ENCODE data around the gene ETS2. TPM values are rescaled to one million over a fixed set of nuclear protein-coding genes. Genes with fewer than 3 reads are reported as not detected.

Gene ETS2
- polyA plus RNA-seq, 2 donors = 33.6 to 53.3 TPM

- Histone ChIP-seq H3K27me3 (ENCODE audit: control insufficient read depth in 1 of 2, insufficient read depth in 2 of 2, low read length in 2 of 2) (no peaks in the 10 kb centered on the region), H3K4me3 (ENCODE audit: low read depth in 1 of 2, low read length in 2 of 2) (peak overlapping the region; percentile 75 to 93), H3K9me3 (ENCODE audit: control insufficient read depth in 2 of 2, insufficient read depth in 1 of 2, low read depth in 1 of 2, low read length in 1 of 2) (no peaks in the 10 kb centered on the region), H3K36me3 (ENCODE audit: control insufficient read depth in 2 of 2, insufficient read depth in 2 of 2, low read length in 1 of 2) (peaks cover 0 to 5% of the 10 kb centered on the region in 2 donors), H3K27ac (ENCODE audit: low read depth in 2 of 2, low read length in 1 of 2) (peak overlapping the region; percentile 75 to 97), H3K4me1 (ENCODE audit: control insufficient read depth in 2 of 2, insufficient read depth in 2 of 2, low read length in 1 of 2) (peaks cover 0 to 2% of the 10 kb centered on the region in 2 donors)
- 5 to 12% methylated on average over 9 of the region's 9 CpGs for WGBS, 2 donors
These were observed 1.2 kb downstream of the ETS2 start for GRCh38 chr21:38806942-38807284.

- Histone ChIP-seq H3K27me3 (ENCODE audit: control insufficient read depth in 1 of 2, insufficient read depth in 2 of 2, low read length in 2 of 2) (no peaks in the 10 kb centered on the region), H3K4me3 (ENCODE audit: low read depth in 1 of 2, low read length in 2 of 2) (peak overlapping the region; percentile 43 to 75), H3K9me3 (ENCODE audit: control insufficient read depth in 2 of 2, insufficient read depth in 1 of 2, low read depth in 1 of 2, low read length in 1 of 2) (no peaks in the 10 kb centered on the region), H3K27ac (ENCODE audit: low read depth in 2 of 2, low read length in 1 of 2) (peak overlapping the region; percentile 74 to 88), H3K36me3 (ENCODE audit: control insufficient read depth in 2 of 2, insufficient read depth in 2 of 2, low read length in 1 of 2) (peaks cover 0 to 5% of the 10 kb centered on the region in 2 donors), H3K4me1 (ENCODE audit: control insufficient read depth in 2 of 2, insufficient read depth in 2 of 2, low read length in 1 of 2) (no peaks in the 10 kb centered on the region)
- WGBS, 2 donors = 11 to 29% methylated on average over 2 of the region's 2 CpGs
These were observed 1.7 kb downstream of the ETS2 start for GRCh38 chr21:38807441-38807871.

GRCh38 chr21:38807986-38808385 is 2.3 kb downstream of the ETS2 start:
- Histone ChIP-seq H3K4me3 (ENCODE audit: low read depth in 1 of 2, low read length in 2 of 2) (peak overlapping the region; percentile 43 to 75), H3K36me3 (ENCODE audit: control insufficient read depth in 2 of 2, insufficient read depth in 2 of 2, low read length in 1 of 2) (peaks cover 1 to 5% of the 10 kb centered on the region in 2 donors), H3K27ac (ENCODE audit: low read depth in 2 of 2, low read length in 1 of 2) (peak overlapping the region; percentile 74 to 88), H3K27me3 (ENCODE audit: control insufficient read depth in 1 of 2, insufficient read depth in 2 of 2, low read length in 2 of 2) (no peaks in the 10 kb centered on the region), H3K4me1 (ENCODE audit: control insufficient read depth in 2 of 2, insufficient read depth in 2 of 2, low read length in 1 of 2) (no peaks in the 10 kb centered on the region), H3K9me3 (ENCODE audit: control insufficient read depth in 2 of 2, insufficient read depth in 1 of 2, low read depth in 1 of 2, low read length in 1 of 2) (no peaks in the 10 kb centered on the region)
- WGBS, 2 donors = 35 to 38% methylated on average over 5 of the region's 5 CpGs

- Histone ChIP-seq H3K27me3 (ENCODE audit: control insufficient read depth in 1 of 2, insufficient read depth in 2 of 2, low read length in 2 of 2) (no peaks in the 10 kb centered on the region), H3K36me3 (ENCODE audit: control insufficient read depth in 2 of 2, insufficient read depth in 2 of 2, low read length in 1 of 2) (peaks cover 11% of the 10 kb centered on the region in 2 donors), H3K4me1 (ENCODE audit: control insufficient read depth in 2 of 2, insufficient read depth in 2 of 2, low read length in 1 of 2) (no peaks in the 10 kb centered on the region), H3K9me3 (ENCODE audit: control insufficient read depth in 2 of 2, insufficient read depth in 1 of 2, low read depth in 1 of 2, low read length in 1 of 2) (no peaks in the 10 kb centered on the region), H3K27ac (ENCODE audit: low read depth in 2 of 2, low read length in 1 of 2) (peak overlapping the region; percentile 68 to 75), H3K4me3 (ENCODE audit: low read depth in 1 of 2, low read length in 2 of 2) (peak overlapping the region in 1 of 2 donors; percentile 75)
- 59 to 70% methylated on average over 2 of the region's 2 CpGs for WGBS, 2 donors
These were observed 3.6 kb downstream of the ETS2 start for GRCh38 chr21:38809198-38809878.

GRCh38 chr21:38810034-38810825 is 4.5 kb downstream of the ETS2 start:
- H3K27ac ChIP-seq (ENCODE audit: low read depth in 2 of 2, low read length in 1 of 2) = peak overlapping the region; percentile 68 to 86
- 70% methylated on average over 8 of the region's 8 CpGs for WGBS, 2 donors
- H3K36me3 ChIP-seq (ENCODE audit: control insufficient read depth in 2 of 2, insufficient read depth in 2 of 2, low read length in 1 of 2) = peaks cover 17 to 19% of the 10 kb centered on the region in 2 donors
- H3K9me3 ChIP-seq (ENCODE audit: control insufficient read depth in 2 of 2, insufficient read depth in 1 of 2, low read depth in 1 of 2, low read length in 1 of 2) = no peaks in the 10 kb centered on the region
- no peaks in the 10 kb centered on the region for H3K27me3 ChIP-seq (ENCODE audit: control insufficient read depth in 1 of 2, insufficient read depth in 2 of 2, low read length in 2 of 2)
- H3K4me1 ChIP-seq (ENCODE audit: control insufficient read depth in 2 of 2, insufficient read depth in 2 of 2, low read length in 1 of 2) = no peaks in the 10 kb centered on the region
- H3K4me3 ChIP-seq (ENCODE audit: low read depth in 1 of 2, low read length in 2 of 2) = peak overlapping the region in 1 of 2 donors; percentile 5

GRCh38 chr21:38810826-38811164 is 5.1 kb downstream of the ETS2 start:
- no peaks in the 10 kb centered on the region for H3K27me3 ChIP-seq (ENCODE audit: control insufficient read depth in 1 of 2, insufficient read depth in 2 of 2, low read length in 2 of 2)
- WGBS, 2 donors = 28 to 43% methylated on average over 5 of the region's 5 CpGs
- H3K4me1 ChIP-seq (ENCODE audit: control insufficient read depth in 2 of 2, insufficient read depth in 2 of 2, low read length in 1 of 2) = no peaks in the 10 kb centered on the region
- H3K9me3 ChIP-seq (ENCODE audit: control insufficient read depth in 2 of 2, insufficient read depth in 1 of 2, low read depth in 1 of 2, low read length in 1 of 2) = no peaks in the 10 kb centered on the region
- H3K36me3 ChIP-seq (ENCODE audit: control insufficient read depth in 2 of 2, insufficient read depth in 2 of 2, low read length in 1 of 2) = peaks cover 17 to 19% of the 10 kb centered on the region in 2 donors
- no peak overlapping the region for H3K4me3 ChIP-seq (ENCODE audit: low read depth in 1 of 2, low read length in 2 of 2)
- H3K27ac ChIP-seq (ENCODE audit: low read depth in 2 of 2, low read length in 1 of 2) = peak overlapping the region; percentile 57 to 68

- Histone ChIP-seq H3K27me3 (ENCODE audit: control insufficient read depth in 1 of 2, insufficient read depth in 2 of 2, low read length in 2 of 2) (no peaks in the 10 kb centered on the region), H3K4me3 (ENCODE audit: low read depth in 1 of 2, low read length in 2 of 2) (no peak overlapping the region), H3K27ac (ENCODE audit: low read depth in 2 of 2, low read length in 1 of 2) (peak overlapping the region; percentile 17 to 68), H3K4me1 (ENCODE audit: control insufficient read depth in 2 of 2, insufficient read depth in 2 of 2, low read length in 1 of 2) (no peaks in the 10 kb centered on the region), H3K36me3 (ENCODE audit: control insufficient read depth in 2 of 2, insufficient read depth in 2 of 2, low read length in 1 of 2) (peaks cover 20 to 21% of the 10 kb centered on the region in 2 donors), H3K9me3 (ENCODE audit: control insufficient read depth in 2 of 2, insufficient read depth in 1 of 2, low read depth in 1 of 2, low read length in 1 of 2) (no peaks in the 10 kb centered on the region)
- WGBS, 2 donors = 30 to 46% methylated on average over 8 of the region's 8 CpGs
These were observed 5.5 kb downstream of the ETS2 start for GRCh38 chr21:38811257-38811656.

GRCh38 chr21:38813143-38813542 is 7.4 kb downstream of the ETS2 start:
- peaks cover 25 to 32% of the 10 kb centered on the region in 2 donors for H3K36me3 ChIP-seq (ENCODE audit: control insufficient read depth in 2 of 2, insufficient read depth in 2 of 2, low read length in 1 of 2)
- H3K4me3 ChIP-seq (ENCODE audit: low read depth in 1 of 2, low read length in 2 of 2) = no peak overlapping the region
- peaks cover 0 to 1% of the 10 kb centered on the region in 2 donors for H3K4me1 ChIP-seq (ENCODE audit: control insufficient read depth in 2 of 2, insufficient read depth in 2 of 2, low read length in 1 of 2)
- no peaks in the 10 kb centered on the region for H3K27me3 ChIP-seq (ENCODE audit: control insufficient read depth in 1 of 2, insufficient read depth in 2 of 2, low read length in 2 of 2)
- H3K27ac ChIP-seq (ENCODE audit: low read depth in 2 of 2, low read length in 1 of 2) = peak overlapping the region; percentile 10 to 70
- 65 to 82% methylated on average over 2 of the region's 2 CpGs for WGBS, 2 donors
- no peaks in the 10 kb centered on the region for H3K9me3 ChIP-seq (ENCODE audit: control insufficient read depth in 2 of 2, insufficient read depth in 1 of 2, low read depth in 1 of 2, low read length in 1 of 2)

- 62 to 68% methylated on average over 8 of the region's 8 CpGs for WGBS, 2 donors
- Histone ChIP-seq H3K9me3 (ENCODE audit: control insufficient read depth in 2 of 2, insufficient read depth in 1 of 2, low read depth in 1 of 2, low read length in 1 of 2) (no peaks in the 10 kb centered on the region), H3K27ac (ENCODE audit: low read depth in 2 of 2, low read length in 1 of 2) (no peak overlapping the region), H3K4me1 (ENCODE audit: control insufficient read depth in 2 of 2, insufficient read depth in 2 of 2, low read length in 1 of 2) (peaks cover 0 to 4% of the 10 kb centered on the region in 2 donors), H3K27me3 (ENCODE audit: control insufficient read depth in 1 of 2, insufficient read depth in 2 of 2, low read length in 2 of 2) (no peaks in the 10 kb centered on the region), H3K4me3 (ENCODE audit: low read depth in 1 of 2, low read length in 2 of 2) (no peak overlapping the region), H3K36me3 (ENCODE audit: control insufficient read depth in 2 of 2, insufficient read depth in 2 of 2, low read length in 1 of 2) (peaks cover 28 to 36% of the 10 kb centered on the region in 2 donors)
These were observed 7.8 kb downstream of the ETS2 start for GRCh38 chr21:38813547-38813946.
